ENCODE results near the gene STIM2.

DNA sequence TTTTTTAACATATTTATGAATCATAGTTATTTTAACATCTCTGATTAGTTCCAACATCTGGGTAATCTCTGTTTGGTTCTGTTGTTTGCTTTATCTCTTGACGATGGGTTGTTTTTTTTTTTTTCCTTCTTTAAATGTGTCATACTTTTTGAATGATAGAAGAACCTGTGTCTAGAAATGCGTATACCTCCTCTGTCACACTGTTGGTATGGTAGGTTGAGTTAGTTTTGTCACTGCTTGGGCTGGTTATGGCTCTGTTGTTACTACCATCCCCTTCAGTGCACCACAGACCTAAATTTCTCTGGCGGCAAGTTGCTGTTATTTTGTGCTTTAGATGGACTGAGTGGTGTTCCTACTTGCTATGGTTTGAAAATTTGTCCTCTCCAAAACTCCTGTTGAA, 16.8 kb downstream of the STIM2 start:
- TF ChIP-seq, protein P1, sequence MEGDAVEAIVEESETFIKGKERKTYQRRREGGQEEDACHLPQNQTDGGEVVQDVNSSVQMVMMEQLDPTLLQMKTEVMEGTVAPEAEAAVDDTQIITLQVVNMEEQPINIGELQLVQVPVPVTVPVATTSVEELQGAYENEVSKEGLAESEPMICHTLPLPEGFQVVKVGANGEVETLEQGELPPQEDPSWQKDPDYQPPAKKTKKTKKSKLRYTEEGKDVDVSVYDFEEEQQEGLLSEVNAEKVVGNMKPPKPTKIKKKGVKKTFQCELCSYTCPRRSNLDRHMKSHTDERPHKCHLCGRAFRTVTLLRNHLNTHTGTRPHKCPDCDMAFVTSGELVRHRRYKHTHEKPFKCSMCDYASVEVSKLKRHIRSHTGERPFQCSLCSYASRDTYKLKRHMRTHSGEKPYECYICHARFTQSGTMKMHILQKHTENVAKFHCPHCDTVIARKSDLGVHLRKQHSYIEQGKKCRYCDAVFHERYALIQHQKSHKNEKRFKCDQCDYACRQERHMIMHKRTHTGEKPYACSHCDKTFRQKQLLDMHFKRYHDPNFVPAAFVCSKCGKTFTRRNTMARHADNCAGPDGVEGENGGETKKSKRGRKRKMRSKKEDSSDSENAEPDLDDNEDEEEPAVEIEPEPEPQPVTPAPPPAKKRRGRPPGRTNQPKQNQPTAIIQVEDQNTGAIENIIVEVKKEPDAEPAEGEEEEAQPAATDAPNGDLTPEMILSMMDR (IDR thresholded peaks at IDR 0.05; ENCODE audit: insufficient read depth, low read depth, low read length), result no peak
- no peak for TF ChIP-seq EZH2 (IDR thresholded peaks at IDR 0.05; ENCODE audit: insufficient read depth, low read length)

Measured in astrocyte (in vitro differentiated cells and primary cell).